SK-N-DZ (cell line): ENCODE results near the gene PPFIA1.
"Not testable (repeated sequence)": the region's sequence is repeated elsewhere in the genome, so short reads cannot be mapped to it uniquely, and the experiment has no call there.

Experiments
- DNase-seq: peaks from one replicate; pipeline ENCODE4 v3.0.0-alpha.2; 2015; ENCODE audit warnings: low spot score

PPFIA1 gene

GRCh38 chr11:70389201-70389600 lies 118.7 kb downstream of the PPFIA1 start:
- no peak for DNase-seq

DNA sequence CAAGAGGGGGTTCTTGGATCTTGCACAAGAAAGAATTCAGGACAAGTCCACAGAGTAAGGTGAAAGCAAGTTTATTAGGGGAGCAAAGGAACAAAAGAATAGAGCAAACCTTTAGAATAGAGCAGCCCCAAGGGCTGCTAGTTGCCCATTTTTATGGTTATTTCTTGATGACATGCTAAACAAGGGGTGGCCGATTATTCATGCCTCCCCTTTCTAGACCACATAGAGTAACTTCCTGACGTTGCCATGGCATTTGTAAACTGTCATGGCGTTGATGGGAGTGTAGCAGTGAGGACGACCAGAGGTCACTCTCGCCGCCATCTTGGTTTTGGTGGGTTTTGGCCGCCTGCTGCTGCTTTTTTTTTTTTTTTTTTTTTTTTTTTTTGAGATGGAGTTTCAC lies 120.4 kb downstream of the PPFIA1 start:
- DNase-seq, result not testable (repeated sequence)

GRCh38 chr11:70394211-70394950 lies 123.9 kb downstream of the PPFIA1 start:
- DNase-seq, result no peak

DNA sequence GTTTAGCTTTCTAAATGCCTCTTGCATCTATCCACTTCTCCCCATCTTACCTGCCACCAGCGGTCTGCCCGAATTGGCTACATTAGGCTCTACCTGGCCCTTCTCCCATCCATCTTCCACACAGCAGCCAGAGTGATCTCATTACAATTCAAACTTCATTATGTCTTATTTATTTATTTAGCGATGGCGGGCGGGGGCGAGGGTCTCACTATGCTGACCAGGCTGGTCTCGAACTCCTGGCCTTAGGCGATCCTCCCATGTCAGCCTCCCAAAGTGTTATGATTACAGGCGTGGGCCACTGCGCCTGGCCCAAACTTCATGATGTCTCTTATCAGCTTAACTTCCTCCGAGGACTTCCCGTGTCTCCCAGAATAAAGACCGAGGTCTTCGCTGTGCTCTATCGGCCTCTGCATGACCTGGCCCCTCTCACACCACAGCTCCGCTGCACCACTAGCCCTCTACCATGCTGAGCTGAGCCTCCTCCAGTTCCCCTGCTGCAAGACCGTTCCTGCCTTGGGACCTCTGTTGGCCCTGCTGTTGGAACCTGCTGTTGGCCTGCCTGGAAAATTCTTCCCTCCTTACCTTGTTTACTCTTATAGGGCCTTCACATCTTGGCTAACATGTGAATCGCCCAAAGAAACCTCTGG lies 127.0 kb downstream of the PPFIA1 start:
- peak; percentile 60 for DNase-seq

DNA sequence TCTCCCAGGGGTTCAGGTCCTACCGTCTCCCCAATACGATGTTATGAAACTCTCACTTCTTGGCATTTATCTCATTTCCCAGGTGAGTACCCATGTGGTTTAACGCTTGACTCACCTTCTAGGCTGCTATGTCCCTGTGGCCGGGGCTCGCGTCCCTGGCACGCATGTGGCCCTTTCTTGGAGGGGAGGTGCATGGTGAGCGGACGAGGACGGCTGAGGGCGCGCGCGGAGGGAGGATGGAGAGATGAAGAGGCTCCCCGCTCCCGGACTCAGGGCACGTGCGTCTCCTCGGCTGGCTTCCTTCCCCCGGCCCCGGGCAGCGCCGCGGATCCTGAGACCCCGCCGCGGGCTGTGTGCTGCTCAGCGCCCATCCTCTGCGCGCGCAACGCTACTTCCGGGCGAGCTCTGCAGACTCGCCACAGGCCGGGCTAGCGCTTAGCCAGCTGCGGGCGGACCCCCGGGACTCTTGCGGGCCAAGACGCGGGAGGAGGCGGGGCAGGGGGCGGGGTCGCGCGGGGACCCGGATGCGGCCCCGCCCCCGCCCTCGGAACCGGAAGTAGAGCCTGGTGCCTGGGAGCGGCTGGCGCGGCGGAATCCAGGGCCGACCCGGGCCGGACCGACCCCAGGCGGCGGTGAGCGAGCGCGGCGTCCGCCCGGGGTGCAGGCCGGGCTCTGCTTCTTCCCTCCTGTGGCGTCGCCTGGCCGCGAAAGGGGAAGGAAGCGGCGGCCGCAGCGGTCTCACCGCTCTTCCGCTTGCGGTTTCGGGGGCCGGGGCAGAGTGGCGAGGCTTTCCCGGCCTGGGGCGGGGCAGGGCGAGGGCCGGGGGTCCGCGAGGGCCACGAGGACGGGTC lies 127.7 kb downstream of the PPFIA1 start, which contains the start of gene CTTN:
TSS of gene CTTN (plus strand) at position 547 of the 851 bp plus-strand sequence. CDS start 8,769 bp downstream, outside the sequence.
- peak; percentile 93 for DNase-seq

- no peak for DNase-seq
These were observed 128.6 kb downstream of the PPFIA1 start for GRCh38 chr11:70398834-70399680.

GRCh38 chr11:70399681-70400112 lies 129.2 kb downstream of the PPFIA1 start:
- DNase-seq, result no peak

DNA sequence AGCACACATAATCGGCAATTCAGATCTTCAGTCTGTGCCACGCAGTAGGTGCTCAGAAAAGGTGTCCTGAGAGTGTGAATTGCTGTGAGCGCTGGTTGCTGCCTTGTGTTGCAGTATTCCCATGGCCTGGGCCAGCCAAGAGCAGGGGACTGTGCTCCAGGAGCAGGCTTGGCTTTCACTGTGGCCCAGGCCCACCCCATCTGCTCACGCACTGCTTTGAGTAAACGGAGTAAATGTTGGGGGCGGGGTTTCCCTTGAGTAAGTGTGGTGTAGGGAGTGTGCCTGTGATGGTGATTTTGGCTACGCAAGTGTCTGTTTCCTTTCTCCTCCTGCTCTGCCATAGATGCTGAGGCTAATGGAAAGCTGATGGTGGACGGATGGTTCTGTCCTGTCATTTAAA lies 130.2 kb downstream of the PPFIA1 start:
- no peak for DNase-seq

- no peak for DNase-seq
These were observed 131.5 kb downstream of the PPFIA1 start for GRCh38 chr11:70402016-70402415.

- DNase-seq, result no peak
These were observed 132.2 kb downstream of the PPFIA1 start for GRCh38 chr11:70402685-70403084.

GRCh38 chr11:70404244-70404643 lies 133.8 kb downstream of the PPFIA1 start:
- no peak for DNase-seq

DNA sequence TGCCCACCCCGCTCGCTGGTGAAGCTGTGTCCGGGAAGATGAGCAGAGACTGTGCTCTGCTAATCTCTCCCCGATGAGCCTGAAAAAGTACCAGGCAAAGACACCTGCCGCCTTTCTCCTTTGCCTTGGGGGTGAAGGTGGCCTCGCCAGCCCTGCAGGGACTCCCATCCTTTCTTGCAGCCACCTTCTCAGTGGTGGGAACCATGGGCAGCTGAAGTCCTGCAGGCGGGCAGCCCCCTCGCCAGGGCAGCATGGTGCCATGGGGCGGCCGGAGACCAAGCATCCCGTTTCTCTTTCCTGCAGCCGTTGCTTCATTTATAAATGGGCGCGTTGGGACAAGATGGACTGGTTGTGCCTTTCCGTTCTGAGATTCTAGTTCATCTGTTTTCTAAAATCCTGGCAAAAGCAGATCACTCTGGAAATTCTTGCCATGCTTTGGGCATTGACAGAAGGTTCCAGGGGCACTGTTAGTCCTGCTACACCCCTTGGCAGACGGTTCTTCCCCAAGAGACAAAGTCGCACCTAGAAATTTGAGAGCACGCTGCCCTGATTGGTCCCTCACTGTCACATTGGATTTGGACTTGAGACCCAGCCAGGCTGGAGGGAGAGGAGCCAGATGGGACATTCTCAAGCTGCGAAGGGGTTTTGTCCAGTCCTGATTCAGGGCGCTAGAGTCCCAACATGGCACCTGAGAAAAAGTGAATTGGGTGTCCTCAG lies 135.3 kb downstream of the PPFIA1 start:
- no peak for DNase-seq

DNA sequence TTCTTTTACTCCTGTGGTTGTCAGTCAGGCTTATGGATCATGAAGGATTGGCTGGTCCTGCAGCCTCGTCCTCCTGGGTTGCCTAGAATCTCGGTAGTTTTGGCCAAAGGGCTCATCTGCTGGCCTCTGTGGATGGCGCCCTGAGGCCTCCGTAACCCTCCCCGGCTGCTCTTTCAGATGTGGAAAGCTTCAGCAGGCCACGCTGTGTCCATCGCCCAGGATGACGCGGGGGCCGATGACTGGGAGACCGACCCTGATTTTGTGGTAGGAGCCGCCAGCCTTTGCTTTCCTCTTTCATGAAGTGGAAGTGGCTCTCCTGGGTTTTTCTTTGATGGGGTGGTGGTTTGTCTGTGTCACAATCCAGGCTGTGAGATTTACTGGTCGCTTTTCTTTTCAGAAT lies 136.6 kb downstream of the PPFIA1 start:
- no peak for DNase-seq

GRCh38 chr11:70407814-70408213 lies 137.3 kb downstream of the PPFIA1 start:
- DNase-seq, result no peak

- DNase-seq, result not testable (repeated sequence)
These were observed 137.8 kb downstream of the PPFIA1 start for GRCh38 chr11:70408326-70408725.

DNA sequence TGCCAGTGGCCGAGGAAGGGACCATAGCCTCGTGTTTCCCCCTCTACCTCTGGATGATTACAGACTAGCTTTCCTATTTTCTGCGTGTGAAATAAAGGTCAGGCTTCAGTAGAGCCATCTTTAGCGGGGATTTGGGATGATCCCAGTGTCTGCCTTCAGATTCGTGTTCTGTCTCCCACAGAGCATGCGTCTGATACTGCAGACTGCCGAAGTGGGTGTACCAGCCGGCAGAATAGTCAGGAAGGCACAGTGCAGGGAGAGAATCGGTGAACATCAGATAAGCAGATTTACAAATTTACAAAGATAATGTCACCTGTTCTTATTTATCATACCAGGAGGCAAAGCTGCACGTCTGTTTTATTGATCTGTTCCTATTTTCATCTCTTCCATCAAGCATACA lies 138.9 kb downstream of the PPFIA1 start:
- no peak for DNase-seq

- no peak for DNase-seq
These were observed 139.4 kb downstream of the PPFIA1 start for GRCh38 chr11:70409871-70410270.

- no peak for DNase-seq
These were observed 140.1 kb downstream of the PPFIA1 start for GRCh38 chr11:70410276-70411205.

DNA sequence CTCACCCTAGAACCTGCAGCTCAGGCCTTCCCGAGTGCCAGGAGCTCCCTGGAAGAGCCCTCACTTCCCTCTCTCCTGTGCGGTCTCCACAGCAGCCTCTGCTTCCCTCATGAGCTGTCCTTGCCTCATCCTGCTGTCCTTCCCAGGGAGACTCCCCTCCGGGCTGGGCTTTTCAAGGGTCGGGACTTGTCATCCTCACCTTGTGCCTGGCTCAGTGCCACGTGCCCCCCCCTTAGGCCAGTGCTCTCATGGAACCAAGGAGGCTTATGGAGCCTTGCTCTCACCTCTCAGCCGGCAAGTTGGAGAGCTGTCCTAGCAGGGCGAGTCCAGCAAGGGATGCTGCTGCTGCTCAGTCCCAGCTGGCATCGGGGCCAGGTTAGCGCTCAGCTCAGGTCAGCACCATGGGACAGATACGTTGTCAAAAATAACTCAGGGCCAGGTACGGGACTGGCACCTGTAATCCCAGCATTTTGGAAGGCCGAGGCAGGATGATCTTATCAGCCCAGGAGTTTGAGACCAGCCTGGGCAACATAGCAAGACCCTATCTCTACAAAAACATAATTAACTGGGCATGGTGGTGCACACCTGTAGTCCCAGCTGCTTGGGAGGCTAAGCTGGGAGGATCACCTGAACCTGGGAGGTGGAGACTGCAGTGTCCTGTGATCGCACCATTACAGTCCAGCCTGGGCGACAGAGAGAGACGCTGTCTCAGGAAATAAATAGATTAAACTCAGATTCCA lies 141.4 kb downstream of the PPFIA1 start:
- DNase-seq, result no peak
